HepG2 (cell line): ENCODE data around the gene RPP21. TPM values are rescaled to one million over a fixed set of nuclear protein-coding genes. Genes with fewer than 3 reads are reported as not detected.

Source experiments
- ARNT2 ChIP-seq: sonication (generic); formaldehyde crosslinking; IDR thresholded peaks from 2 replicates; pipeline ENCODE4 v1.8.0; 2022; ENCODE audit warnings: mild to moderate bottlenecking, low read depth, missing genetic modification reagents, moderate library complexity
- CAMTA2 ChIP-seq: sonication (generic); formaldehyde crosslinking; IDR thresholded peaks from 2 replicates; pipeline ENCODE4 v1.4.0; 2020; ENCODE audit warnings: mild to moderate bottlenecking, missing genetic modification reagents, borderline replicate concordance
- FOXK1 ChIP-seq: sonication (generic); formaldehyde crosslinking; IDR thresholded peaks from 2 replicates; pipeline ENCODE4 v1.4.0; 2020; ENCODE audit warnings: low read depth, missing genetic modification reagents, borderline replicate concordance
- KDM2A ChIP-seq: sonication (generic); formaldehyde crosslinking; IDR thresholded peaks from 2 replicates; pipeline ENCODE4 v1.4.0; 2020; ENCODE audit warnings: low read depth, missing genetic modification reagents, borderline replicate concordance
- KDM5A ChIP-seq: fragments of 200-600 bp; sonication (generic); IDR thresholded peaks from 2 replicates; pipeline ENCODE4 v1.7.0; 2018; ENCODE audit warnings: antibody characterized with exemption, mild to moderate bottlenecking, low read length, borderline replicate concordance
- POLR2A ChIP-seq, 2 experiments: IDR thresholded peaks; 2 replicates each; pipeline ENCODE4 v1.6.1; 2011; ENCODE audit warnings: low read depth in 2 of 2, low read length in 2 of 2, mild to moderate bottlenecking in 1 of 2, moderate library complexity in 1 of 2; ENCODE audit not compliant: insufficient read depth in 1 of 2
- SMYD3 ChIP-seq: sonication (generic); formaldehyde crosslinking; IDR thresholded peaks from 2 replicates; pipeline ENCODE4 v1.8.1; 2023; ENCODE audit warnings: mild to moderate bottlenecking, missing genetic modification reagents
- SOX5 ChIP-seq: IDR thresholded peaks from 2 replicates; pipeline ENCODE4 v1.6.1; 2016; ENCODE audit warnings: borderline replicate concordance
- THAP8 ChIP-seq: sonication (generic); formaldehyde crosslinking; IDR thresholded peaks from 2 replicates; pipeline ENCODE4 v1.5.1; 2020; ENCODE audit warnings: missing genetic modification reagents, mild to moderate bottlenecking, borderline replicate concordance
- ZC3H4 ChIP-seq: sonication (generic); formaldehyde crosslinking; IDR thresholded peaks from 2 replicates; pipeline ENCODE4 v1.4.0; 2020; ENCODE audit warnings: missing genetic modification reagents, borderline replicate concordance
- ZFP41 ChIP-seq: sonication (generic); formaldehyde crosslinking; IDR thresholded peaks from 2 replicates; pipeline ENCODE4 v1.4.0; 2020; ENCODE audit warnings: mild to moderate bottlenecking, missing genetic modification reagents, borderline replicate concordance
- ZNF34 ChIP-seq: sonication (generic); formaldehyde crosslinking; IDR thresholded peaks from 2 replicates; pipeline ENCODE4 v1.4.0; 2020; ENCODE audit warnings: mild to moderate bottlenecking, missing genetic modification reagents, borderline replicate concordance
- ZNF703 ChIP-seq: sonication (generic); formaldehyde crosslinking; IDR thresholded peaks from 2 replicates; pipeline ENCODE4 v1.5.1; 2020; ENCODE audit warnings: missing genetic modification reagents, mild to moderate bottlenecking, moderate library complexity, borderline replicate concordance
- ZNF775 ChIP-seq: sonication (generic); formaldehyde crosslinking; IDR thresholded peaks from 2 replicates; pipeline ENCODE4 v1.4.0; 2020; ENCODE audit warnings: missing genetic modification reagents, mild to moderate bottlenecking, moderate library complexity, borderline replicate concordance
- ZNF777 ChIP-seq: sonication (generic); formaldehyde crosslinking; IDR thresholded peaks from 2 replicates; pipeline ENCODE4 v1.4.0; 2020; ENCODE audit warnings: missing genetic modification reagents
- ZSCAN30 ChIP-seq: sonication (generic); formaldehyde crosslinking; IDR thresholded peaks from 2 replicates; pipeline ENCODE4 v1.5.0; 2020; ENCODE audit warnings: mild to moderate bottlenecking, missing genetic modification reagents
- polyA plus RNA-seq, 8 experiments: library from polyadenylated mRNA; depleted of rRNA in 3 of 8; stranded (reverse) in 7 of 8; unstranded in 1 of 8; fragments of >200 nt; fragmentation: Illumina TruSeq in 4 of 8; extraction: Trizol in 4 of 8; gene quantifications; 2 replicates each; pipeline versions ENCODE4 v1.2.1 to v1.2.3, GENCODE V29; 2011 to 2016; ENCODE audit warnings: low read depth in 4 of 8, missing spikeins in 1 of 8, mixed read lengths in 1 of 8; ENCODE audit not compliant: insufficient read depth in 1 of 8
- total RNA-seq, 5 experiments: library from RNA; depleted of rRNA; stranded (reverse); fragments of >200 nt; fragmentation: Illumina TruSeq; extraction: Trizol; gene quantifications; 2 replicates each; pipeline ENCODE4 v1.2.3, GENCODE V29; 2016; ENCODE audit warnings: low read depth in 1 of 5
- TF ChIP-seq, protein P1 (sequence below): sonication (generic); formaldehyde crosslinking; conservative IDR thresholded peaks from 2 replicates; pipeline ENCODE4 v1.5.0; 2020; ENCODE audit warnings: missing genetic modification reagents
- TF ChIP-seq, protein P2 (sequence below): sonication (generic); formaldehyde crosslinking; IDR thresholded peaks from 2 replicates; pipeline ENCODE4 v1.4.0; 2020; ENCODE audit warnings: missing genetic modification reagents
- TF ChIP-seq, protein P3 (sequence below): sonication (generic); formaldehyde crosslinking; IDR thresholded peaks from 2 replicates; pipeline ENCODE4 v1.4.0; 2020; ENCODE audit warnings: missing genetic modification reagents, borderline replicate concordance
- TF ChIP-seq, protein P4 (sequence below): sonication (generic); formaldehyde crosslinking; IDR thresholded peaks from 2 replicates; pipeline ENCODE4 v1.4.0; 2020; ENCODE audit warnings: missing genetic modification reagents; ENCODE audit errors: not compliant biosample characterization

Gene RPP21
- total and polyA plus RNA-seq, 2 of the 13 experiments (the other 11 are each of a cell fraction or from before 2014, with no cell fraction given) = 53.1 to 72.3 TPM

- TF ChIP-seq THAP8 (CRISPR knock-in tag) (no peak; the same call in 1 of the 2 replicates), ARNT2 (peak; percentile 85), CAMTA2 (CRISPR knock-in tag) (peak; percentile 68; the same call in 1 of the 2 replicates), KDM2A (CRISPR knock-in tag) (peak; percentile 91), KDM5A (no peak; the same call in 1 of the 2 replicates), ZFP41 (CRISPR knock-in tag) (no peak), FOXK1 (CRISPR knock-in tag) (no peak; the same call in 1 of the 2 replicates), ZNF703 (no peak), ZC3H4 (CRISPR knock-in tag) (0 out of 2 replicates have a peak, but pooled peaks have one; percentile 62), ZNF777 (peak; percentile 22; the same call in 1 of the 2 replicates), ZSCAN30 (no peak; the same call in 1 of the 2 replicates), POLR2A (IDR thresholded peaks at IDR 0.05; ENCODE audit: insufficient read depth in 1 of 2, low read depth in 2 of 2, low read length in 2 of 2) (peak; percentile 56 to 61), SMYD3 (CRISPR knock-in tag) (no peak), ZNF775 (CRISPR knock-in tag) (no peak), ZNF34 (CRISPR knock-in tag) (no peak), SOX5 (CRISPR knock-in tag) (no peak)
- TF ChIP-seq, protein P1, sequence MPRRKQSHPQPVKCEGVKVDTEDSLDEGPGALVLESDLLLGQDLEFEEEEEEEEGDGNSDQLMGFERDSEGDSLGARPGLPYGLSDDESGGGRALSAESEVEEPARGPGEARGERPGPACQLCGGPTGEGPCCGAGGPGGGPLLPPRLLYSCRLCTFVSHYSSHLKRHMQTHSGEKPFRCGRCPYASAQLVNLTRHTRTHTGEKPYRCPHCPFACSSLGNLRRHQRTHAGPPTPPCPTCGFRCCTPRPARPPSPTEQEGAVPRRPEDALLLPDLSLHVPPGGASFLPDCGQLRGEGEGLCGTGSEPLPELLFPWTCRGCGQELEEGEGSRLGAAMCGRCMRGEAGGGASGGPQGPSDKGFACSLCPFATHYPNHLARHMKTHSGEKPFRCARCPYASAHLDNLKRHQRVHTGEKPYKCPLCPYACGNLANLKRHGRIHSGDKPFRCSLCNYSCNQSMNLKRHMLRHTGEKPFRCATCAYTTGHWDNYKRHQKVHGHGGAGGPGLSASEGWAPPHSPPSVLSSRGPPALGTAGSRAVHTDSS (CRISPR knock-in tag) = 0 out of 2 replicates have a peak, but pooled peaks have one; percentile 10
- TF ChIP-seq, protein P2, sequence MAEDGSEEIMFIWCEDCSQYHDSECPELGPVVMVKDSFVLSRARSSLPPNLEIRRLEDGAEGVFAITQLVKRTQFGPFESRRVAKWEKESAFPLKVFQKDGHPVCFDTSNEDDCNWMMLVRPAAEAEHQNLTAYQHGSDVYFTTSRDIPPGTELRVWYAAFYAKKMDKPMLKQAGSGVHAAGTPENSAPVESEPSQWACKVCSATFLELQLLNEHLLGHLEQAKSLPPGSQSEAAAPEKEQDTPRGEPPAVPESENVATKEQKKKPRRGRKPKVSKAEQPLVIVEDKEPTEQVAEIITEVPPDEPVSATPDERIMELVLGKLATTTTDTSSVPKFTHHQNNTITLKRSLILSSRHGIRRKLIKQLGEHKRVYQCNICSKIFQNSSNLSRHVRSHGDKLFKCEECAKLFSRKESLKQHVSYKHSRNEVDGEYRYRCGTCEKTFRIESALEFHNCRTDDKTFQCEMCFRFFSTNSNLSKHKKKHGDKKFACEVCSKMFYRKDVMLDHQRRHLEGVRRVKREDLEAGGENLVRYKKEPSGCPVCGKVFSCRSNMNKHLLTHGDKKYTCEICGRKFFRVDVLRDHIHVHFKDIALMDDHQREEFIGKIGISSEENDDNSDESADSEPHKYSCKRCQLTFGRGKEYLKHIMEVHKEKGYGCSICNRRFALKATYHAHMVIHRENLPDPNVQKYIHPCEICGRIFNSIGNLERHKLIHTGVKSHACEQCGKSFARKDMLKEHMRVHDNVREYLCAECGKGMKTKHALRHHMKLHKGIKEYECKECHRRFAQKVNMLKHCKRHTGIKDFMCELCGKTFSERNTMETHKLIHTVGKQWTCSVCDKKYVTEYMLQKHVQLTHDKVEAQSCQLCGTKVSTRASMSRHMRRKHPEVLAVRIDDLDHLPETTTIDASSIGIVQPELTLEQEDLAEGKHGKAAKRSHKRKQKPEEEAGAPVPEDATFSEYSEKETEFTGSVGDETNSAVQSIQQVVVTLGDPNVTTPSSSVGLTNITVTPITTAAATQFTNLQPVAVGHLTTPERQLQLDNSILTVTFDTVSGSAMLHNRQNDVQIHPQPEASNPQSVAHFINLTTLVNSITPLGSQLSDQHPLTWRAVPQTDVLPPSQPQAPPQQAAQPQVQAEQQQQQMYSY (CRISPR knock-in tag) = peak; percentile 81; the same call in 1 of the 2 replicates
- TF ChIP-seq, protein P3, sequence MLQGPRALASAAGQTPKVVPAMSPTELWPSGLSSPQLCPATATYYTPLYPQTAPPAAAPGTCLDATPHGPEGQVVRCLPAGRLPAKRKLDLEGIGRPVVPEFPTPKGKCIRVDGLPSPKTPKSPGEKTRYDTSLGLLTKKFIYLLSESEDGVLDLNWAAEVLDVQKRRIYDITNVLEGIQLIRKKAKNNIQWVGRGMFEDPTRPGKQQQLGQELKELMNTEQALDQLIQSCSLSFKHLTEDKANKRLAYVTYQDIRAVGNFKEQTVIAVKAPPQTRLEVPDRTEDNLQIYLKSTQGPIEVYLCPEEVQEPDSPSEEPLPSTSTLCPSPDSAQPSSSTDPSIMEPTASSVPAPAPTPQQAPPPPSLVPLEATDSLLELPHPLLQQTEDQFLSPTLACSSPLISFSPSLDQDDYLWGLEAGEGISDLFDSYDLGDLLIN (CRISPR knock-in tag) = no peak
- TF ChIP-seq, protein P4, sequence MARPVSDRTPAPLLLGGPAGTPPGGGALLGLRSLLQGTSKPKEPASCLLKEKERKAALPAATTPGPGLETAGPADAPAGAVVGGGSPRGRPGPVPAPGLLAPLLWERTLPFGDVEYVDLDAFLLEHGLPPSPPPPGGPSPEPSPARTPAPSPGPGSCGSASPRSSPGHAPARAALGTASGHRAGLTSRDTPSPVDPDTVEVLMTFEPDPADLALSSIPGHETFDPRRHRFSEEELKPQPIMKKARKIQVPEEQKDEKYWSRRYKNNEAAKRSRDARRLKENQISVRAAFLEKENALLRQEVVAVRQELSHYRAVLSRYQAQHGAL (CRISPR knock-in tag) = no peak
Observed at GRCh38 chr6:30326526-30327231, 18.3 kb upstream of the RPP21 start, which contains the start of gene TRIM39 (continued).
